HG02943 (cell line): ENCODE results near the gene CDK1.
"Not testable (repeated sequence)": the region's sequence is repeated elsewhere in the genome, so short reads cannot be mapped to it uniquely, and the experiment has no call there.

Experiments used
- ATAC-seq: cut with Tn5 transposase; IDR thresholded peaks from one replicate; pipeline ENCODE4 v1.9.1; 2021; ENCODE audit warnings: mild to moderate bottlenecking, low read depth, moderate library complexity; ENCODE audit not compliant: unreplicated experiment

The CDK1 gene

DNA sequence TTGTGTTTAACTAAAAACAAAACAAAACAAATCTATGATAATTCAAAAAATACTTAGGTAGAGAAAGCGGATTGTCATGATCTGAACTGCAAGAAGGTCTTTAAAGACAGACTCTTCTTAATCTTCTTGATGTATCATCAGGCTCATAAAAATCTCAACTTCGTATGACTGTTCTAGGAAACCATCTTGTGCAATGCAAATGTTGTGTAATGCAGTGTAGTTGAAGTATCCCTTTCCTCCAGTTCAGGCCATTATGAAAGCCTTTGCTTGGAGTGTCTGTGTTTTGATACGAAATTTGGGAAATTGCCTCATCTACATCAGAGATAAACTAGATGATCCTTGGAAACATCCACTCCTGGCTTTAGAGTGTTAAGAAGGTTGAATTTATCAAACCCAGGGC lies 30.9 kb downstream of the CDK1 start:
- ATAC-seq = no peak

DNA sequence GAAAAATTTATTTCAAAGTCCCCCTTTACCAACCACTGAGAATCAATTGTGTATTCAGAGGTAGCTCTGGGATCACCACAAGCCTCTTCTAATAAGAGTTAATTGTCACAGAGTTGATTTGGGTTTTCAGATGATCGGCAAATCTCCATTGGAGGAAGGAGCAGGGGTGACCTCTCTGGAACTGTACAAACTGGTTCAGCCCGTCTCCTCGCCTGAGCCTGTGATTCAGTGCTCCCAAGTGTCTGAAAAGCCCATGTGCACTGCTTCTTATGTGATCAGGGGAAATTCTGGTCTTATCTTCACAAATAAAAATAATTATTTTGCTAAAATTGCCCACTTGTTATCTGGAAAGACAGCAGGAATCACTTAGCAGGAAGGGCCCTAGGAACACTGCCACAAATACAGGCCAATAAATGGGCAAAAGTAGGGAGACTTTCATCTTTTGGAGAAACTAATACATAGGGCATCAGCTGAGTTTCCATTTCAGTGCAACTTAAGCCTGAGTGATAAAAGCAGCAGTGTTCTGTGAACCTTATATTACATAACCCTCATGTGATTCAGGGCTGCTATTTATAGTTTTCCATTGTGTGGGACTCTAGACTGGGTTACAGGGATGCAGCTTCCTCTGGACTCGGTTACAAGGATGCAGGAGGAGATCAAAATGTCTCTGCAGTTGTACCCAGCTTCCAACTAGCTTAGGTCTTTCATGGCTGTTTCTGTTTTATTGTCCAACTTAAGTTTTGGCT lies 32.3 kb downstream of the CDK1 start:
- ATAC-seq = no peak

DNA sequence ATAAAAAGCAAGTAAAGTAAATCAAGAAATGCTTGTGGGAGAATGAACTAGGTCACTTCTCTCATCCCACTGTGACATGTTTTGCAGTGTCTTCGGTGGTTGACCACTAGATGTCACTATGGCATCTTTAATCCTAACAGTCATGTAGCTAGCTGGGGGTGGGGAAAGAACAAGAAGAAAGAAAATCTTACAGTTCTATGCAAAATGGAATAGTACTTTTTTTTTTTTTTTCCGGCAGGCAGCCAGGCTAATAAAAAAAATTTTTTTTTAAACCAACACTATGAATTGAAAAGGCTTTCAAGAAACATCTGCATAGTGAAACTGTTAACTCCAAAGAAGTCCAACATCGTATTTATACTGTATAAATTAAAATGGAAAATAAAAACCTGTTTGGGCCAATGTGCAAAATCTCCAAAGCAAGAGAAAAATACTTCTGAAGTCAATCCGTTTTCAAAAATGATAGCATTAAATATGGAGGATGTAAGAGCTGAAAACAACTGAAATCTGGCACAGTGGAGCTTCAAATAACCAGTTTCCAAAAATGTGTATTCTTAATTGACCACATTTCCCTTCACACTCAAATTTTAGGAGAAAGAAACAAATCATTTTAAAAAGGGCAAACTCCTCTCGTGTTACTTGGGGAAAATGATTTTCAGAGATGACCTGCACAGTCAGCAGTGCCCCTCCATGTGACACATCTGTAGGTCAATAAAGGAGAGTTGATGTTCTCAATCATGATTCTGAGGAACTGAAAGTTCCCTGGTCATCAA lies 38.5 kb downstream of the CDK1 start:
- no peak for ATAC-seq

DNA sequence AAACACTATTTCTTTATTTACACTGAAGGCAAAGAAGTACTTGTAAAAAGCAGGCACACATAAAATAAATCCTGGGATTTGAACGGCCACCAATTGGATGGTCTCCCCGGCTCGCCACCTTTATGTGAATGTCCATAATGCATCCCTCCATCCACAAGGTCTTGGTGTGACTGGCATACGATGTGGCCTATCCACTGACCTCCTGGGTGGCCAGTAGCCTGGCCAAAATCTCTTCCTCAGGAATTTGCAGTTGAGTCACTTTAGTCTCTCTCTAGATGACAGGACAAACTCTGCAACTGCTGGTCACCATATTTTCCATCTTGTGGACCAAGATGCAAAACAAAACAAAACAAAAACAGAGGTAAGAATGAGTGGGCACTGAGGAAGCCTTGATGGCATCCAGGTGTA lies 39.1 kb downstream of the CDK1 start:
- ATAC-seq = no peak

DNA sequence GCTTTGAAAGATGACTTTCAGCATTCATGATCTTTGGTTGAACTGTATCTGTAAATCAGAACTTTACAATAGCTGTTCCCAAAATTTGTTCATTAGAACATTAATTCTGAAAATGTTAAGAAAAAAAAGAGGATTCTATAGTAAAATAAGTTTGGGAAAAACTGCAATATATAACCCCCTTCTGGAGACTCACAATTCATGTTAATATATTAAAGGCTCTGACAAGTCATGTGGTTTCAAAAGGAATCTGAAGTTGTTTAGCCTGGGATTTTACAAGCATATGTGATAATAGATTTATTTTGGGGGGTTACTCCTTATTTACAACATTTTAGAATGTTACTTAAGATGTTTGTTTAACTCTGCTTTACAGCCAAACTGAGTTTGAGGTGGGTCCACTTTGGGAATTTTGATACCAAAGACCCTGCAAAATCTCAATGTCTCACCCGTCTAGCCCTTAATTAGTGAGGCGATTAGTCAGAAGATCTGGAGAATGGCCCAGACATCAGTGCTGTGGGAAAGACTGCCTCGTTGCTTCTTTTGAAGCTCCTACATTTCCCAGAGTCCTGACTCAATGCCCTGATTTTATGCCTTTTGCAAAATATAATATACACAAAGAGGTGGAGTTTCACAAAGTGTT lies 40.0 kb downstream of the CDK1 start:
- no peak for ATAC-seq

DNA sequence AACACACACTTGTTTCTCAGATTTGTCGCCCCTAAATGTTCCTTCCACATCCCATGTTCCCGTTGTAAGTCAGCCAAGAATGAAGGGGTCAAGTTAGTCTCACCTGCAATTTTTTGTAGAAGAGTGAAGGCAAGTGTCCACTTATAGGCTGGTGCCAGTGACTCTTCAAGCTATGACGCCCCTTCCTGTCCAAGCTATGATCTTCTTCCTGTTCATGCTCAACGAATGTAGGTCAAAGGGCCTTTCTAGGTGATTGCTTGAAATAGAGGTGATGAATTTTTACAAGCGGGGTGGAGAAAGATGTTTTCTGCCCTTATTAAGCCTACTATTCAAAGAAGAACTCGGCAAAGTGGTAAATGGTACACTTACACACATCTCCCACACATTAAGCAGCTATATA lies 41.0 kb downstream of the CDK1 start:
- no peak for ATAC-seq

DNA sequence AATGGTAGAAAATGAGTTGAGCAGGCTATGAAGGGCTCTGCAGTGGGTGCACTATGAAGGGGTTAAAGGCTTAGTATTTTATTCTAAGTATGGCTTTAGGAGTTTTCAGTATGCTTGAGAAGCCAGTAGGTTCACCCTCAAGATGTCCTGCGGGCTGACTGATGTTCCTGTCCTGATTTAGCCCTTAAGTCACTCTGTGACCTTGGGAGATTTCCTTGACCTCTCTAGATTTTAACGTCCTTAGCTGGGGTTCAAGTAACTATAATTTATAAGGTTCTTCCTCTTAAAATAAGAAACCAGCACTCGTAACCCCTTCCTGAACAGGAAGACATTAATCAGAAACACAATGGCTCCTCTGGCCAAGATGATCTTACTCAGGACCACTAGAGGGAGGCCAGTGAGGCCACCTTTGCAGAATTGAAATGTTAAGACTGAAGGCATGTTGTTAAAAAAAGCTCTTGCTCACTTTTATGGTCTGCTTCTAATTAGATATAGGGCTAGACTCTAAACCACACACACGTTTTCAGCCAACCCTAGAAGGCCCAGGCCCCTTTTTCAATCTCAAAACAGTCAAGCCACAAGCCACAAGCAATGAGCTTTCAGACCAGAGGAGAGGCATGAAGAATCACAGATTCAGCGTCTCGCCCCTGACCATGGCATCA lies 41.9 kb downstream of the CDK1 start:
- ATAC-seq = no peak

DNA sequence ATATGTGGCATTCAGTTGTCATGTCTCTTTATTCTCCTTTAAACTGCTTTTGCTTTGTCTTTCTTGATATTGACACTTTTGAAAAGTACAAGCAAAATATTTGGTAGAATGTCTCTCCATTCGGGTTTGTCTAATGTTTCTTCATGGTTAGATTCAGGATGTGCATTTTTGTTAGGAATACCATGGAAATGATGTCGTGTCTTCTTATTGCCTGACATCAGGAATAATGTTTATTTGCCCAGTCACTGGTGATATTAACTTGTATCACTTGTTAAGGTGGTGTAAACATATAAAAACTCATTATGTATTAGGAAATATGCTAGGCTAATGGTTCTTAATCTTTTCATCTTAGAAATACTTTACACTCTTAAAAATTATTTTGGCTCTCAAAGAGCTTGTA lies 43.4 kb downstream of the CDK1 start:
- ATAC-seq = no peak

DNA sequence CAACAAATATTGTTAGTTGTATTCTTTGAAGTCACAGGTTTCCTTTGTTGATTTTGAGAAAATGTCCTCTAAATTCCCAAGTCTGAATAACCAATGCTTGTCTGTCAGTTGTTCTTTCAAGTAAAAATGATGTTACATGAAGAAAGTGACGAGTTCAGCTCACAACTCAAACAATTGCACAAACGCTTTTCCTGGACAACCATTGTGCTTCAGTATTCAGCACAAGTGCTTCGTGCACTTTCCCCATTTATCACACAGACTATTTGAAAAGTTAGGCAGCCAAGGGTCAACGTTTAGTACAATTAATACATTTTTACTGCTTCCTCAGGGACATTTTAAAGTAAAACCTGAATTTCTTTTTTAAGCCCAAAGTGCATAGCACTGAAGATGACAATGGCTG lies 44.5 kb downstream of the CDK1 start:
- ATAC-seq = no peak

DNA sequence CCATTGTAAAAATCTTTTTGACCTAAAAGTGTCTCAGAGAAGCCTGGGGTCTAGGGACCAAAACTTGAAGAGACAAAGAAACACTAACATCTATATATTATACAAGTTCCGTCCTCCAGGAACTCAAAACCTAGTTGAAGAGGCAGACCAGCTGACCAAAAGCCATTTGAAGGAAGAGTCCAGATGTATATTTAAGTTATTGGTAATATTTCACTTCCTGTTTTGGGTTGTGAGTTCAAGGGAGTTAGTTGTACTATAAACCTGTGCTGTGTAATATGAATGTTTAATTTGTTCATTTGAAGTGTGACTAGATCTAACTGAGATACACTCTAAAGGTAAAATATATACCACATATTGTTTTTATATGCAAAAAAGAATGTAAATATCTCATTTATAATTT lies 45.0 kb downstream of the CDK1 start:
- no peak for ATAC-seq

DNA sequence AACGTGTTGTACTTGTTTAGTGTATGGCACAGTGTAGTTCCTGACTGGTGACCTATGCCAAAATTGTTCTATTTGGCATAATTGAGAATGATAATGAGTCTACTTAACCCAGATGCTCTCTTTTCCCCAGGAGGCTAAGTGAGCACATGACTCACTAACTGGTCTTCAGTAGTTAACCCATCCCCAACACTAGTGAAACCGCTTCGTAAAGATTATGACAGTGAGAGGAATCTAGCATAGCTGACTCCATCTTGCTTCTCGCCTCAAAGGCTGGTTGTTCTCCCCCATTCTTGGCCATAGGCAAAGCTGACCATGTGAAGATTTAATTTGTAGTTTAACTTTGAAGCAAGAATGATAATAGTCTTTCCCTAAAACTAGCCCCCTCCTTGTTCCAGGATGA lies 47.2 kb downstream of the CDK1 start:
- ATAC-seq = no peak

DNA sequence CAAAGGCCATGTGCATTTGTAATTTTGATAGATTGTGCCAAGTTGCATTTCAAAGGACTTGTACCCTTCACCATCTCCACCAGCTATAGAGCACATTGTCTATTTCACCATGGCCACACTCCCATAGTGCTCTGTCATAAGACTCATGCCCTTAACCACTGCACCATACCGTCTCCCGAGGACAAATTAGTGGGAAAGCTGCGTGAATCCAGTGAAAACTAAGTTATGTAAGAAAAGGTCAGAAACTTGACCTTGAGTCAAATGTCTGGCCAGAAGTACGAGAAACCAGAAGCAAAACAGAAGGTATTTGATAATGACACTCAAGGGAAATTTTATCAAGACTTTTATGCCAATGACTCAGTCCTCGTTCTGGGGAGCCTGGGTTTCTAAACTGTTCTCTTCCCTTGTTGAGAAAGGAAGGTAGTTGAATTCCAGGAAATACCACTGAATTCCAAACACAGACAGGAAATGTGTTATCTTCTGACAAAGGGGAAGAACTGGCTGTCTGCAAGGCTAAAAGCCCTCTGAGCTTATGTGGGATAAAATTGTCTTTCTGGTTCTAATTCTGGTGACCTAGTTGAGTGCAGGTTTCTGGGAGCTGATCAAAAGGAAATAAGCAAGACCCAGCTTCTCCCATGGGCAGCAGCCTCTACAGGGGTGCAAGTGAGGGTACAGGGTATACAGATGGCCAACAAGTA lies 49.7 kb downstream of the CDK1 start:
- no peak for ATAC-seq

DNA sequence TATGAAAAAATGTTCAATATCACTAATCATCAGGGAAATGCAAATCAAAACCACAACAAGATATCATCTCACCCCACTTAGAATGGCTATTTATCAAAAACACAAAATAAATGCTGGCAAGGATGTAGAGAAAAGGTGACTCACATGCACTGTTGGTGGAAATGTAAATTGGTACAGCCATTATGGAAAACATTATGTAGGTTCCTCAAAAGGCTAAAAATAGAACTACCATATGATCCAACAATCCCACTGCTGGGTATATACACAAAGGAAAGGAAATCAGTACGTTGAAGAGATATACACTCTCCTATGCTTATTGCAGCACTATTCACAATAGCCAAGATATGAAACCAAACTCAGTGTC lies 50.2 kb downstream of the CDK1 start:
- no peak for ATAC-seq

DNA sequence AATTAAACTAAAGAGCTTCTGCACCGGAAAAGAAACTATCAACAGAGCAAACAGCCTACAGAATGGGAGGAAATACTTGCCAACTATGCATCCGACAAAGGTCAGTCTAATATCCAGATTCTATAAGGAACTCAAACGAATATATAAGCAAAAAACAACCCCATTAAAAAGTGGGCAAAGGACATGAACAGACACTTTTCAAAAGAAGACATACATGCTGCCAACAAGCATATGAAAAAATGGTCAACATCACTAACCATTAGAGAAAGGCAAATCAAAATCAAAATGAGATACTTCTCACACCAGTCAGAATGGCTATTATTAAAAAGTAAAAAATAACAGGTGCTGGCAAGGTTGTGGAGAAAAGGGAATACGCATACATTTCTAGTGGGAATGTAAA lies 53.9 kb downstream of the CDK1 start:
- ATAC-seq = not testable (repeated sequence)

DNA sequence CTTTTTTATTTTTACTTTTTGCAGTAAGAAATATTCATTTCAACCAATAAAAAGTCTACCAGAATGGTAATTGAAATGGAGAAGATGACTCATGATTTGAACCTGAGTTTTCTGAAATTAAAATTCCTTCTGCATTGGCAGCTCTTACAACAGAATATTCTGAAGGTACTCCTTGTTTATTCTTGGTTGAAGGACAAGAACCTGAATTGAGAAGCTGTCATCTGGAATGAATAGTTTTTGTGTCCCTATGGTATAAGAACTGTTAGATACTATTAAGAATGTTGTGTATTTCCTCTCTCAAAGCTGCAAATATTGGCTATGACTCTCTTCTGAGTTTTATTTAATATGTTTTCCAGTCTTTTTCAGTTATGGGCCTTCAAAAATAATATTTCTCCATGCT lies 56.1 kb downstream of the CDK1 start:
- no peak for ATAC-seq

DNA sequence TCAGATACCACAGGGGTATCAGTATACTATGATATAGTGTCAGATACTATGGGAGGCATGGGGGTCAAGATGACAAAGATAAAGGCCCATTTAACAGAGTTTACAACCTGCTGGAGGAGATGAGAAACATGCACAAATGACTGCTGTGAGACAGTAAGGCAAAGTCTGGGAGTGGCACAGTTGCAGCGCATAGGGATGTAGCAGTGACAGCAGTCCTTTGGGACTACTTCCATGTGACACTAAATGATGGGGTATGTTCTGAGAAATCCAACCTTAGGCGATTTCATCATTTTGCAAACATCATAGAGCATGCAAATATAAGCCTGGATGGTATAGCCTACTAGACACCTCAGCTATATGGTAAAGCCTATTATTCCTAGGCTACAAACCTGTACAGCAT lies 56.8 kb downstream of the CDK1 start:
- no peak for ATAC-seq

DNA sequence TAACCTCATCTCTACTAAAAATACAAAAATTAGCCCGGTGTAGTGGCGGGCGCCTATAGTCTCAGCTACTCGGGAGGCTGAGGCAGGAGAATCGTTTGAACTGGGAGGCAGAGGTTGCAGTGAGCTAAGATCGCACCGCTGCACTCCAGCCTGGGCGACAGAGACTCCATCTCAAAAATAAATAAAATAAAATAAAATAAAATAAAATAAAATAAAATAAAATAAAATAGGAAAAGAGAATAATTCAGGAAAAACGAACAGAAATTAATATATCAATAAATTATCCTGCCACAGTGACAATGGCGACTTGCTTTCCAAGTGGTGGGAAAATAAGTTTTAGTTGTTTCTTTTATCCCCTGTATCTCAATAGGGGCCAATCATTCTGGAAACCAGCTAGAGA lies 62.9 kb downstream of the CDK1 start:
- ATAC-seq = not testable (repeated sequence)

DNA sequence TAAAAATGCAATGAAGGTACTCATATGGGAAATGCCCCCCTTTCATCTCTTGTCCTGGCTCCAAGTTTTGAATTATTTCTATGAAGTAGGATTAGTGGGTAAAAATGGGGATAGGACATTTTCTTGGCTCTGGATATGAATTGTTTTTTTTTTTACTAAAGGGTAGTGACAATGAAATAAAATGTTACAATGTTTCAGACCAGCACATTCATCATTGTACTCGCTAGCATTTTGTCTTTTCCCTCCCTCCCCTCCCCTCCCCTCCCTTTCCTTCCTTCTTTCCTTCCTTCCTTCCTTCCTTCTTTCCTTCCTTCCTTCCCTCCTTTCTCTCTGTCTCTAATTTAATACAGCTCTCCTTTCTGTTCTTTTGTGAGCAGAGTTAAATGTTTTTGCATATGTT lies 64.4 kb downstream of the CDK1 start:
- no peak for ATAC-seq
